ENCODE results near the gene TGFB1I1. TPM values are rescaled to one million over a fixed set of nuclear protein-coding genes. Genes with fewer than 3 reads are reported as not detected.

TGFB1I1 gene
- polyA plus RNA-seq, 2 of the 4 experiments (the other 2 are of a cell fraction) = 8.3 to 75.1 TPM

GRCh38 chr16:31519759-31520431, 47.9 kb downstream of the TGFB1I1 start:
- Histone ChIP-seq H3K27ac (no peak overlapping the region), H3K4me1 (no peaks in the 10 kb centered on the region), H3K9me3 (no peaks in the 10 kb centered on the region), H3K4me3 (no peak overlapping the region), H3K4me2 (no peak overlapping the region)
- CTCF ChIA-PET = interaction anchor here (1.5 kb wide), 1 partner anchor 349 kb away, joined by 3 read pairs; no protein-coding TSS in a partner anchor
- WGBS (ENCODE audit: missing lambda C conversion rate) = 50% methylated on average over 2 of the region's 2 CpGs
- POLR2A ChIA-PET = no interaction called here
- TF ChIP-seq CBX2 (IDR thresholded peaks at IDR 0.05; ENCODE audit: borderline replicate concordance, low read depth) = no peak
- no peak for TF ChIP-seq BHLHE40 (IDR thresholded peaks at IDR 0.05; ENCODE audit: low read depth, low read length)
- TF ChIP-seq NFE2L2 (conservative IDR thresholded peaks at IDR 0.05; ENCODE audit: low read length) = no peak
- TF ChIP-seq CHD2 (IDR thresholded peaks at IDR 0.05; ENCODE audit: low read length, partially characterized antibody) = no peak
- no peak for TF ChIP-seq MYC (IDR thresholded peaks at IDR 0.05; ENCODE audit: borderline replicate concordance, low read length)
- no peak for TF ChIP-seq E2F6 (IDR thresholded peaks at IDR 0.05; ENCODE audit: borderline replicate concordance, low read depth)
- no peak for TF ChIP-seq RARB (CRISPR knock-in tag; IDR thresholded peaks at IDR 0.05)
- no peak for TF ChIP-seq CHD4 (IDR thresholded peaks at IDR 0.05; ENCODE audit: borderline replicate concordance)
- TF ChIP-seq HDAC2 (IDR thresholded peaks at IDR 0.05) = no peak
- no peak for TF ChIP-seq SMC3 (IDR thresholded peaks at IDR 0.05)
- TF ChIP-seq ZNF302 (CRISPR knock-in tag; IDR thresholded peaks at IDR 0.05) = no peak
- no peak for TF ChIP-seq RCOR1 (IDR thresholded peaks at IDR 0.05; ENCODE audit: low read depth, low read length)
- no peak for TF ChIP-seq TP53 (CRISPR knock-in tag; IDR thresholded peaks at IDR 0.05)
- no peak for TF ChIP-seq ELK1 (IDR thresholded peaks at IDR 0.05; ENCODE audit: low read depth, low read length)
- no peak for TF ChIP-seq KDM1A (IDR thresholded peaks at IDR 0.05; ENCODE audit: low read depth)
- TF ChIP-seq RFX5 (IDR thresholded peaks at IDR 0.05) = no peak
- no peak for FAIRE-seq
- ATAC-seq = no peak
- no peak for DNase-seq (ENCODE audit: low read depth in 1 of 2, low spot score in 1 of 2)

- DNase-seq (ENCODE audit: low read depth in 1 of 2, low spot score in 1 of 2) = no peak
- TF ChIP-seq HES2 (IDR thresholded peaks at IDR 0.05) = no peak
- TF ChIP-seq POLR2AphosphoS2 (conservative IDR thresholded peaks at IDR 0.05; ENCODE audit: low read length) = no peak
- no peak for TF ChIP-seq SMC3 (IDR thresholded peaks at IDR 0.05)
- no peak for TF ChIP-seq KDM1A (IDR thresholded peaks at IDR 0.05; ENCODE audit: low read depth)
- TF ChIP-seq E2F6 (IDR thresholded peaks at IDR 0.05; ENCODE audit: borderline replicate concordance, low read depth) = no peak
- no peak for TF ChIP-seq MAZ (IDR thresholded peaks at IDR 0.05; ENCODE audit: borderline replicate concordance, low read depth, low read length)
- no peak for TF ChIP-seq HOXB5 (CRISPR knock-in tag; IDR thresholded peaks at IDR 0.05)
- no peak for TF ChIP-seq HOXB13 (CRISPR knock-in tag; IDR thresholded peaks at IDR 0.05; ENCODE audit: low read depth)
- TF ChIP-seq POLR2A (IDR thresholded peaks at IDR 0.05; ENCODE audit: low read length) = no peak
- TF ChIP-seq CTCF (IDR thresholded peaks at IDR 0.05) = no peak
- no peak for TF ChIP-seq CHD4 (IDR thresholded peaks at IDR 0.05; ENCODE audit: borderline replicate concordance)
- Histone ChIP-seq H3K4me3 (no peak overlapping the region), H3K4me2 (no peak overlapping the region), H3K9me3 (no peaks in the 10 kb centered on the region), H3K27ac (no peak overlapping the region), H3K4me1 (no peaks in the 10 kb centered on the region)
- FAIRE-seq = no peak
- WGBS (ENCODE audit: missing lambda C conversion rate) = 46% methylated on average over 3 of the region's 3 CpGs
- CTCF ChIA-PET = no interaction called here
- ATAC-seq = no peak
- POLR2A ChIA-PET = interaction anchor here (1.4 kb wide), 1 partner anchor 13 kb away, joined by 3 read pairs; the partner anchor contains the start of gene RUSF1
These were observed 49.4 kb downstream of the TGFB1I1 start for GRCh38 chr16:31521368-31521767.

Measured in A549 (cell line).